Esophagus muscularis mucosa (tissue), 2 donors: ENCODE data around the gene WWOX.

Source experiments
- EP300 ChIP-seq: sonication (generic); formaldehyde crosslinking; IDR thresholded peaks from one replicate; pipeline ENCODE4 v1.6.1; 2017; ENCODE audit warnings: antibody characterized with exemption
- POLR2A ChIP-seq: fragments of 450-650 bp; IDR thresholded peaks from one replicate; pipeline ENCODE4 v1.6.1; 2017; ENCODE audit warnings: antibody characterized with exemption, moderate library complexity, mild to moderate bottlenecking, low read depth

- TF ChIP-seq EP300: no peak
- no peak for TF ChIP-seq POLR2A
Measured at GRCh38 chr16:79097166-79097565, 997.7 kb downstream of the WWOX start.
